HL-60 (cell line): Measurements from ENCODE around the gene NAALADL1.

Experiments
- TF ChIP-seq, protein P1 (sequence below): IDR thresholded peaks from 2 replicates; pipeline ENCODE4 v1.6.1; 2012; ENCODE audit warnings: low read depth; ENCODE audit not compliant: insufficient replicate concordance
- TF ChIP-seq, protein P2 (sequence below): IDR thresholded peaks from one replicate; pipeline ENCODE4 v1.5.1; 2011; ENCODE audit warnings: low read length, control low read depth, inconsistent platforms; ENCODE audit not compliant: insufficient read depth

DNA sequence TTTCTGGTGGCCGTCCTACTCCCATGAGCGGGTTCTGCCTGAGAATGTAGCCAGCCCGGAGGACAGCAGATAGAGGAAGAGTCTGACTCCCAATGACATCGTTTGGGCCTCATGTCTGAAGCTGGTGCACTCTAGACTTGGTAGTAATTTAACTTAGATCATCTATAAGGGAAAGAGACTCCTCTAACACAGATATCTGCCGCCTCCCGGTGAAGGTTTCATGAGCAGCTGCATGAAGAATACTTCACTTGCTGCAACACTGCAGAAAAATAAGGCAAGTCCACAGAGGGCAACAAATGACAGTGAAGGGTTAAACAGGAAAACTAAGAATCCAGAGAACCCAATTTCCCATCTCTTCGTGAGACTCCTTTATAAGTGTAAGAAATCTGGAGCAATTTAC lies 50.3 kb downstream of the NAALADL1 start:
- TF ChIP-seq, protein P1, sequence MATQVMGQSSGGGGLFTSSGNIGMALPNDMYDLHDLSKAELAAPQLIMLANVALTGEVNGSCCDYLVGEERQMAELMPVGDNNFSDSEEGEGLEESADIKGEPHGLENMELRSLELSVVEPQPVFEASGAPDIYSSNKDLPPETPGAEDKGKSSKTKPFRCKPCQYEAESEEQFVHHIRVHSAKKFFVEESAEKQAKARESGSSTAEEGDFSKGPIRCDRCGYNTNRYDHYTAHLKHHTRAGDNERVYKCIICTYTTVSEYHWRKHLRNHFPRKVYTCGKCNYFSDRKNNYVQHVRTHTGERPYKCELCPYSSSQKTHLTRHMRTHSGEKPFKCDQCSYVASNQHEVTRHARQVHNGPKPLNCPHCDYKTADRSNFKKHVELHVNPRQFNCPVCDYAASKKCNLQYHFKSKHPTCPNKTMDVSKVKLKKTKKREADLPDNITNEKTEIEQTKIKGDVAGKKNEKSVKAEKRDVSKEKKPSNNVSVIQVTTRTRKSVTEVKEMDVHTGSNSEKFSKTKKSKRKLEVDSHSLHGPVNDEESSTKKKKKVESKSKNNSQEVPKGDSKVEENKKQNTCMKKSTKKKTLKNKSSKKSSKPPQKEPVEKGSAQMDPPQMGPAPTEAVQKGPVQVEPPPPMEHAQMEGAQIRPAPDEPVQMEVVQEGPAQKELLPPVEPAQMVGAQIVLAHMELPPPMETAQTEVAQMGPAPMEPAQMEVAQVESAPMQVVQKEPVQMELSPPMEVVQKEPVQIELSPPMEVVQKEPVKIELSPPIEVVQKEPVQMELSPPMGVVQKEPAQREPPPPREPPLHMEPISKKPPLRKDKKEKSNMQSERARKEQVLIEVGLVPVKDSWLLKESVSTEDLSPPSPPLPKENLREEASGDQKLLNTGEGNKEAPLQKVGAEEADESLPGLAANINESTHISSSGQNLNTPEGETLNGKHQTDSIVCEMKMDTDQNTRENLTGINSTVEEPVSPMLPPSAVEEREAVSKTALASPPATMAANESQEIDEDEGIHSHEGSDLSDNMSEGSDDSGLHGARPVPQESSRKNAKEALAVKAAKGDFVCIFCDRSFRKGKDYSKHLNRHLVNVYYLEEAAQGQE: no peak
- TF ChIP-seq, protein P2, sequence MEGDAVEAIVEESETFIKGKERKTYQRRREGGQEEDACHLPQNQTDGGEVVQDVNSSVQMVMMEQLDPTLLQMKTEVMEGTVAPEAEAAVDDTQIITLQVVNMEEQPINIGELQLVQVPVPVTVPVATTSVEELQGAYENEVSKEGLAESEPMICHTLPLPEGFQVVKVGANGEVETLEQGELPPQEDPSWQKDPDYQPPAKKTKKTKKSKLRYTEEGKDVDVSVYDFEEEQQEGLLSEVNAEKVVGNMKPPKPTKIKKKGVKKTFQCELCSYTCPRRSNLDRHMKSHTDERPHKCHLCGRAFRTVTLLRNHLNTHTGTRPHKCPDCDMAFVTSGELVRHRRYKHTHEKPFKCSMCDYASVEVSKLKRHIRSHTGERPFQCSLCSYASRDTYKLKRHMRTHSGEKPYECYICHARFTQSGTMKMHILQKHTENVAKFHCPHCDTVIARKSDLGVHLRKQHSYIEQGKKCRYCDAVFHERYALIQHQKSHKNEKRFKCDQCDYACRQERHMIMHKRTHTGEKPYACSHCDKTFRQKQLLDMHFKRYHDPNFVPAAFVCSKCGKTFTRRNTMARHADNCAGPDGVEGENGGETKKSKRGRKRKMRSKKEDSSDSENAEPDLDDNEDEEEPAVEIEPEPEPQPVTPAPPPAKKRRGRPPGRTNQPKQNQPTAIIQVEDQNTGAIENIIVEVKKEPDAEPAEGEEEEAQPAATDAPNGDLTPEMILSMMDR: no peak
